ENCODE results near the gene ZNF503.

DNA sequence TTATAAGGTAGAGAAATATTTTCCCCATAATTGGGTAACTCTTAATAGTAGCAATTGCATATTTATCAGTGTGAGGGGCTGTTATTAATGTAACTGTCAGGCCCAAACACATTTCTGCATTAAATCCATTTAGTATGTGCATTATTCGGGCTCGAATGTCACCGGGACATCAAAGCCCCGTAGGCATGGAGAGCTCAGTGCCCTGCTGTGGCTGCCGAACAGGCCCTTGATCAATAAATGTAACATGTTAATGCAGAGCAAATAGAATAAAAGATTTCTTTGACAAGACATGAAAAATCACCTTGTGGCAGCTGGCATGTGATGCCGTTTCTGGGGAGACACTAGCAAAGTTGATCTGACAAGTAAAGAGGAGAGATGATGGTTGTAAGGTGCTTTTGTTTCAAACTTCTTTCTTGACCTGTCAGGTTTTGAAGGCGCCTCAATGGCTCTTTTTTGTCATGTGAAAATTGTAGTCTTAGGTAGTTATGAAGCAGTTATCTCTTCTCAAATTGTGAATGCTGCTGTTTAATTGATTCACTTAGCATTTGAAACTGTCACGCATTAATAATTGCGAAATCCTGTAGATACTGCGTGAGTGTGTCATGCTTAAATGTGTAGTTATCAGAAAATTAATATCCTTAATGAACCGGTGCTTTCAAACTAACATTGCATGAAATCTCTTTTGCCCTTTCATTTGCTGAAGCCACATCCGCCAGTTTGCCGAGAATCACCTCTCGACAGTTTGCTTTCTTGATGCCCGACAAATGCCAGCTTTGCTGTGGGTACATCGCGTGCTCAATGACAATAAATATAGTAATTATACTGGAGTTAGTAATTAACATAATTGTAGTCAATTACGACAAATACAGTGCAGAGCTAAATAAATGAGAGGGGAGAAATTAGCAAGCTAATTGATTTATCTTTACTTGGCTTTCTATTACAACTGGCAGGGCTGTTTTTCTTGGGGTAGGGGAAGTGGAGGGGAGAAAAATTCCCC, 49.4 kb upstream of the ZNF503 start:
- no peak for TF ChIP-seq GATA2 (IDR thresholded peaks at IDR 0.05; ENCODE audit: low read depth, low read length)
- no peak for TF ChIP-seq GATA3 (IDR thresholded peaks at IDR 0.05; ENCODE audit: low read depth, low read length)
